Panc1 (cell line): ENCODE measurements around the gene ERAL1.

Experiments used
- CTCF ChIP-seq: fragments of 450-650 bp; IDR thresholded peaks from 2 replicates; pipeline ENCODE4 v1.5.1; 2017; ENCODE audit warnings: mild to moderate bottlenecking
- POLR2AphosphoS5 ChIP-seq: IDR thresholded peaks from 2 replicates; pipeline ENCODE4 v1.6.1; 2012; ENCODE audit warnings: mild to moderate bottlenecking, low read depth, low read length, moderate library complexity
- REST ChIP-seq, 2 experiments: IDR thresholded peaks; 2 replicates each; pipeline ENCODE4 v1.6.1; 2011 to 2012; ENCODE audit warnings: low read depth in 2 of 2, control low read depth in 1 of 2, low read length in 1 of 2, mild to moderate bottlenecking in 1 of 2, moderate library complexity in 1 of 2; ENCODE audit not compliant: insufficient read depth in 1 of 2
- SIN3A ChIP-seq: IDR thresholded peaks from 2 replicates; pipeline ENCODE4 v1.6.1; 2012; ENCODE audit warnings: low read depth, mild to moderate bottlenecking, low read length, moderate library complexity, borderline replicate concordance; ENCODE audit not compliant: insufficient read depth

- TF ChIP-seq CTCF (no peak), REST (IDR thresholded peaks at IDR 0.05; ENCODE audit: insufficient read depth in 1 of 2, low read depth in 2 of 2, low read length in 1 of 2) (no peak), SIN3A (no peak), POLR2AphosphoS5 (0 out of 2 replicates have a peak, but pooled peaks have one; percentile 24)
These were observed 53.1 kb downstream of the ERAL1 start for GRCh38 chr17:28907709-28908475.
